Astrocyte of the hippocampus (primary cell): ENCODE data around the gene TMEM131.
A peak's percentile ranks its signal among the peaks of the same experiment; 100 is the strongest.

Experiments used
- DNase-seq: peaks from one replicate; pipeline ENCODE4 v3.0.0; 2011; ENCODE audit warnings: low read depth, low spot score

Gene TMEM131

GRCh38 chr2:97738179-97739019 is 257.3 kb downstream of the TMEM131 start:
- no peak for DNase-seq

- DNase-seq: no peak
Observed at GRCh38 chr2:97737421-97738178, 258.1 kb downstream of the TMEM131 start.

GRCh38 chr2:97736608-97737330 is 259.0 kb downstream of the TMEM131 start:
- no peak for DNase-seq

- DNase-seq: no peak
Observed at GRCh38 chr2:97736185-97736584, 259.6 kb downstream of the TMEM131 start.

- DNase-seq: no peak
Observed at GRCh38 chr2:97735161-97735561, 260.6 kb downstream of the TMEM131 start.

GRCh38 chr2:97734061-97735051 is 261.4 kb downstream of the TMEM131 start:
- no peak for DNase-seq

GRCh38 chr2:97733341-97734035 is 262.3 kb downstream of the TMEM131 start:
- DNase-seq: no peak

- DNase-seq: no peak
Observed at GRCh38 chr2:97732436-97733340, 263.1 kb downstream of the TMEM131 start.

- DNase-seq: no peak
Observed at GRCh38 chr2:97731274-97732020, 264.3 kb downstream of the TMEM131 start.

GRCh38 chr2:97730245-97730644 is 265.5 kb downstream of the TMEM131 start:
- DNase-seq: peak; percentile 44

- no peak for DNase-seq
Observed at GRCh38 chr2:97728091-97728731, 267.5 kb downstream of the TMEM131 start.

- no peak for DNase-seq
Observed at GRCh38 chr2:97727296-97727695, 268.5 kb downstream of the TMEM131 start.

GRCh38 chr2:97726261-97727064 is 269.3 kb downstream of the TMEM131 start:
- DNase-seq: no peak

GRCh38 chr2:97724946-97725688 is 270.6 kb downstream of the TMEM131 start:
- no peak for DNase-seq

- no peak for DNase-seq
Observed at GRCh38 chr2:97724501-97724900, 271.2 kb downstream of the TMEM131 start.

- DNase-seq: no peak
Observed at GRCh38 chr2:97724073-97724410, 271.7 kb downstream of the TMEM131 start.
